Natural killer cell (primary cell): Measurements from ENCODE around the gene CD2AP. TPM values are rescaled to one million over a fixed set of nuclear protein-coding genes. Genes with fewer than 3 reads are reported as not detected.
A peak's percentile ranks its signal among the peaks of the same experiment; 100 is the strongest.

Source experiments
- ATAC-seq, 3 donors: fragments of 150-1000 bp in 2 of 3; fragments of 200-7000 bp in 1 of 3; cut with Tn5 transposase; 1 replicate in 1 of 3; 2 replicates in 2 of 3; pipeline ENCODE4 v1.10.0; 2021; ENCODE audit warnings: mild to moderate bottlenecking in 2 of 3, moderate library complexity in 2 of 3
- DNase-seq, 2 donors: peaks; one replicate each; pipeline versions ENCODE4 v3.0.0 to v3.0.0-alpha.2; 2013 to 2021; ENCODE audit warnings: mixed read lengths in 1 of 2
- H3K27ac ChIP-seq: one replicate; pipeline ENCODE4 v1.5.1; 2013; ENCODE audit warnings: mild to moderate bottlenecking, low read length
- H3K27me3 ChIP-seq: one replicate; pipeline ENCODE4 v1.6.1; 2013; ENCODE audit warnings: low read length; ENCODE audit not compliant: control insufficient read depth, insufficient read depth
- H3K36me3 ChIP-seq: one replicate; pipeline ENCODE4 v1.6.1; 2013; ENCODE audit warnings: low read length; ENCODE audit not compliant: control insufficient read depth, insufficient read depth
- H3K4me1 ChIP-seq: one replicate; pipeline ENCODE4 v1.6.1; 2013; ENCODE audit warnings: low read length; ENCODE audit not compliant: control insufficient read depth, insufficient read depth
- H3K4me3 ChIP-seq: one replicate; pipeline ENCODE4 v1.5.1; 2013; ENCODE audit warnings: low read length
- H3K9me3 ChIP-seq: one replicate; pipeline ENCODE4 v1.6.1; 2013; ENCODE audit warnings: low read length; ENCODE audit not compliant: control insufficient read depth, insufficient read depth
- H3K27ac Mint-ChIP-seq, 2 donors: one replicate each; pipeline ENCODE4 v1.8.0; 2022; ENCODE audit warnings: mild to moderate bottlenecking in 2 of 2, mixed read lengths in 2 of 2, moderate library complexity in 1 of 2
- H3K27me3 Mint-ChIP-seq, 2 donors: one replicate each; pipeline ENCODE4 v1.8.0; 2022; ENCODE audit warnings: low read depth in 2 of 2, mixed read lengths in 2 of 2
- H3K36me3 Mint-ChIP-seq: one replicate; pipeline ENCODE4 v1.8.0; 2022; ENCODE audit warnings: mixed read lengths
- H3K4me1 Mint-ChIP-seq, 2 donors: one replicate each; pipeline ENCODE4 v1.8.0; 2022; ENCODE audit warnings: mixed read lengths in 2 of 2
- H3K4me3 Mint-ChIP-seq: one replicate; pipeline ENCODE4 v1.8.0; 2022; ENCODE audit warnings: mild to moderate bottlenecking, moderate library complexity, mixed read lengths
- H3K9me3 Mint-ChIP-seq, 2 donors: one replicate each; pipeline ENCODE4 v1.8.0; 2022; ENCODE audit warnings: mixed read lengths in 2 of 2
- CTCF ChIP-seq: fragments of 200-600 bp; IDR thresholded peaks from one replicate; pipeline ENCODE4 v1.8.0; 2022; ENCODE audit warnings: antibody characterized with exemption
- WGBS: methylation state at CpG from one replicate; pipeline ENCODE4 v1.1.7; 2013; ENCODE audit warnings: missing lambda C conversion rate; ENCODE audit not compliant: insufficient coverage; 5-methylcytosine and 5-hydroxymethylcytosine counted together
- intact Hi-C: fragments of 100-400 bp; cut with micrococcal nuclease; formaldehyde crosslinking; loops from one replicate; pipeline ENCODE4 v1.14.2; 2022
- total RNA-seq, 4 donors: library from RNA; stranded (reverse); fragments of 120-200 nt in 1 of 4; gene quantifications; one replicate each; pipeline versions ENCODE4 v1.2.3 to v1.2.4, GENCODE V29; 2013 to 2022

The CD2AP gene
- total RNA-seq, 3 donors from 2014 or later (not counting 1 experiment from before 2014, with no cell fraction given) = 23.8 to 26.3 (median 26.3) TPM

DNA sequence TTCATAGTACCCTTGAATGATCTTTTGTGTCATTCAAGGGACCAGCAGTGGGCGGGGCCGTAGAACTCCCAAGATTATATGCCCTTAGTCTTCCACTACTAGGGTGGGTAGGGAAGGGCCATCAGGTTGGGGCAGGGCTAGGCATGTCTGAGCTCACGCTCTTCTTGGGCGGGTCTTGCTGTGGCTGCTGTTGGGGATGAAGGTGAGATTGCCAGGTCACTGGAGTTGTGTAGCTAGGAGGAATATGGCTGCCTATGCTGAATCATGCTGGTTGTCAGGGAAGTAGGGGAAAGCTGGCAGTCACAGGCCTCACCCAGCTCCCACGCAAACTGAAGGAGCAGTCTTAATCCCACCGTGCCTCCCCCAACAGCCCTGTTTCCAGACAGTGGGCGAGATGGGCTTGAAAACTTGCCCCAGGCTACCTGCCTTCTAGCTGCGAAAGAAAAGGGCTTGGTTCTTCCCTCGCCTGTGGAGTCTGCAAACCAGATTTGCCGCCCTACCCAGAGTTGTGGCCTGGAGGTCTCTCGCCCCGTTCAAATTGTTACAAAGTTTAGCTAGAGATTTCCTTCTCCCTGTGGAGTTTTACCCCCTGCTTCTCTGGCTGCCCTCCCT is 144.4 kb downstream of the CD2AP start:
- Mint-ChIP-seq H3K4me3 (no peak overlapping the region), H3K27me3 (no peaks in the 10 kb centered on the region), H3K36me3 (peaks cover 16% of the 10 kb centered on the region), H3K27ac (no peak overlapping the region), H3K4me1 (peaks cover 2 to 4% of the 10 kb centered on the region in 2 donors), H3K9me3 (no peaks in the 10 kb centered on the region)
- intact Hi-C loops = no loop called here
- Histone ChIP-seq H3K27ac (no peak overlapping the region), H3K36me3 (peaks cover 13% of the 10 kb centered on the region), H3K27me3 (no peaks in the 10 kb centered on the region), H3K4me1 (no peaks in the 10 kb centered on the region), H3K4me3 (no peak overlapping the region), H3K9me3 (no peaks in the 10 kb centered on the region)
- ATAC-seq = no peak
- no peak for DNase-seq
- WGBS = 94% methylated on average over 12 of the region's 12 CpGs
- TF ChIP-seq CTCF = no peak

DNA sequence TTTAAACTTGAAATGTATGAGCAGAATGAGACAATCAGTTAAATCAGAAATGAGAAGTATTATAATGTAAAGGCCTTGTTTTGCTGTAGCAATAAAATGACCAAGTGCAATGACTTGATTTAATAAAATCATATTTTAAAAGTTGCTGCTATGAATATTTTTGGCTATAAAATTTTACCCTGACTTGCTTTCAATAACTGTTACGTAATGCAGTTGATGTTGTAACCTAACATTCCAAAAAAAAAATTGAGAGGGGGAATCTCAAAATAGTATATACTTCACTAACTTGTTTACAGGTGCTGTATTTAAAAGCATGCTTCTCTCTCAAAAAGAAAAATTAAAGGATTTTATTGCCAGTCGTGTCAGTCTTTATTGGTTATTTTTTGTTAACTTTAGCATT is 149.2 kb downstream of the CD2AP start:
- Histone ChIP-seq H3K4me1 (peaks cover 8% of the 10 kb centered on the region), H3K9me3 (no peaks in the 10 kb centered on the region), H3K4me3 (no peak overlapping the region), H3K36me3 (peaks cover 12% of the 10 kb centered on the region), H3K27me3 (no peaks in the 10 kb centered on the region), H3K27ac (no peak overlapping the region)
- DNase-seq (no peak), ATAC-seq (no peak)
- Mint-ChIP-seq H3K27me3 (no peaks in the 10 kb centered on the region), H3K4me3 (no peak overlapping the region), H3K4me1 (peaks cover 8 to 9% of the 10 kb centered on the region in 2 donors), H3K27ac (no peak overlapping the region), H3K9me3 (no peaks in the 10 kb centered on the region), H3K36me3 (no peaks in the 10 kb centered on the region)
- no peak for TF ChIP-seq CTCF
- intact Hi-C loops = no loop called here
- WGBS = no CpG with 5 or more reads among the region's 2 CpGs

- Mint-ChIP-seq H3K27me3 (no peaks in the 10 kb centered on the region), H3K36me3 (no peaks in the 10 kb centered on the region), H3K4me3 (no peak overlapping the region), H3K27ac (peak overlapping the region; percentile 18 to 35), H3K9me3 (no peaks in the 10 kb centered on the region), H3K4me1 (peaks cover 13 to 14% of the 10 kb centered on the region in 2 donors)
- no peaks in the 10 kb centered on the region for H3K9me3 ChIP-seq
- 100% methylated on average over 5 of the region's 7 CpGs for WGBS
- DNase-seq (no peak), ATAC-seq (no peak)
- intact Hi-C loops = no loop called here
- H3K4me1 ChIP-seq = peaks cover 12% of the 10 kb centered on the region
- no peak overlapping the region for H3K27ac ChIP-seq
- no peak overlapping the region for H3K4me3 ChIP-seq
- H3K36me3 ChIP-seq = peaks cover 2% of the 10 kb centered on the region
- TF ChIP-seq CTCF = no peak
- no peaks in the 10 kb centered on the region for H3K27me3 ChIP-seq
These were observed 151.1 kb downstream of the CD2AP start for GRCh38 chr6:47628448-47629272.
